ENCODE results near the gene DARS1. TPM values are rescaled to one million over a fixed set of nuclear protein-coding genes. Genes with fewer than 3 reads are reported as not detected.

Gene DARS1
- total and polyA plus RNA-seq, 2 of the 13 experiments (the other 11 are each of a cell fraction or from before 2014, with no cell fraction given) = 149 to 230 TPM

- Histone ChIP-seq H3K4me2 (ENCODE audit: low read depth, low read length) (no peak overlapping the region), H3K4me3 (replicated peaks in 1 of 3; ENCODE audit: insufficient read depth in 1 of 3, low read depth in 2 of 3, low read length in 3 of 3) (no peak overlapping the region), H2AFZ (ENCODE audit: low read length) (no peak overlapping the region), H3K27ac (ENCODE audit: extremely low read length, insufficient read depth, low read length) (no peak overlapping the region), H3K4me1 (ENCODE audit: insufficient read depth, low read length) (peaks cover 7% of the 10 kb centered on the region; the same call in 1 of the 2 replicates), H3K36me3 (replicated peaks in 1 of 2; ENCODE audit: control insufficient read depth in 1 of 2, insufficient read depth in 2 of 2, low read length in 2 of 2) (no peaks in the 10 kb centered on the region), H3K27me3 (ENCODE audit: control insufficient read depth in 1 of 2, insufficient read depth in 2 of 2, low read length in 2 of 2) (no peaks in the 10 kb centered on the region; a peak in 1 of 5 replicates), H3K9ac (ENCODE audit: insufficient read depth, low read depth, low read length) (no peak overlapping the region), H3K9me3 (ENCODE audit: low read length) (no peaks in the 10 kb centered on the region), H4K20me1 (ENCODE audit: insufficient read depth, low read length) (no peaks in the 10 kb centered on the region), H3K79me2 (ENCODE audit: insufficient read depth, low read length) (no peaks in the 10 kb centered on the region)
- ATAC-seq (no peak), DNase-seq (ENCODE audit: low spot score) (no peak), FAIRE-seq (no peak)
- TF ChIP-seq ZNF367 (CRISPR knock-in tag; IDR thresholded peaks at IDR 0.05; ENCODE audit: borderline replicate concordance) (no peak), BORCS8-MEF2B (CRISPR knock-in tag; IDR thresholded peaks at IDR 0.05) (no peak), DBP (CRISPR knock-in tag; IDR thresholded peaks at IDR 0.05; ENCODE audit: not compliant biosample characterization) (no peak), NFKBIZ (CRISPR knock-in tag; IDR thresholded peaks at IDR 0.05) (no peak), MXD3 (CRISPR knock-in tag; IDR thresholded peaks at IDR 0.05) (no peak), YY1 (IDR thresholded peaks at IDR 0.05; ENCODE audit: insufficient read depth, insufficient replicate concordance, low read depth, low read length) (no peak), NR0B2 (CRISPR knock-in tag; IDR thresholded peaks at IDR 0.05) (no peak), SPEN (CRISPR knock-in tag; IDR thresholded peaks at IDR 0.05; ENCODE audit: low read depth) (no peak), TP53 (CRISPR knock-in tag; conservative IDR thresholded peaks at IDR 0.05) (no peak), ZNF703 (CRISPR knock-in tag; IDR thresholded peaks at IDR 0.05; ENCODE audit: borderline replicate concordance) (no peak), TFDP2 (CRISPR knock-in tag; IDR thresholded peaks at IDR 0.05) (no peak), ELF4 (CRISPR knock-in tag; IDR thresholded peaks at IDR 0.05; ENCODE audit: borderline replicate concordance) (no peak), ZNF572 (CRISPR knock-in tag; IDR thresholded peaks at IDR 0.05) (no peak), ZNF644 (CRISPR knock-in tag; IDR thresholded peaks at IDR 0.05; ENCODE audit: low read depth) (no peak), REPIN1 (CRISPR knock-in tag; IDR thresholded peaks at IDR 0.05; ENCODE audit: borderline replicate concordance, low read depth) (no peak), CHCHD3 (CRISPR knock-in tag; IDR thresholded peaks at IDR 0.05) (no peak), BCL6 (CRISPR knock-in tag; IDR thresholded peaks at IDR 0.05) (no peak), ZSCAN30 (CRISPR knock-in tag; IDR thresholded peaks at IDR 0.05) (no peak), ZNF207 (IDR thresholded peaks at IDR 0.05; ENCODE audit: borderline replicate concordance) (no peak)
- BruUV-seq (replicated peaks) = no TSS peak
- POLR2A ChIA-PET = interaction anchor here (0.6 kb wide), 1 partner anchor 154 kb away, joined by 3 read pairs; no protein-coding TSS in a partner anchor
- CTCF ChIA-PET (ENCODE audit: low intra/inter-chr PET ratio, low total read pairs) = no interaction called here
- WGBS (ENCODE audit: low lambda C conversion rate) = 96% methylated on average over 1 of the region's 1 CpG
- intact Hi-C loops (cut with micrococcal nuclease; ENCODE audit: unreplicated experiment) = no loop called here
- in situ Hi-C loops (cut with HindIII; ENCODE audit: extremely low pct_ligation_motif_present, low pct_unique_long_range_greater_than_20kb) = no loop called here
Measured at GRCh38 chr2:135894930-135895329, 90.5 kb downstream of the DARS1 start.
